ENCODE data around the gene TCF3.

- TF ChIP-seq CTCF (IDR thresholded peaks at IDR 0.05) (no peak), POLR2A (IDR thresholded peaks at IDR 0.05) (no peak)
Observed at GRCh38 chr19:1560286-1560882, 92.0 kb downstream of the TCF3 start.

All from lower leg skin (tissue), 3 donors.